T-helper 1 cell treated with Interleukin-12 subunit alpha and Interleukin-12 subunit beta and Interleukin-4 antibody, amounts not matched to agents 30 μg/mL and 1 μg/mL, for 36 hours (primary cell): ENCODE measurements around the gene NRCAM.

ENCODE experiments used
- H3K27ac Mint-ChIP-seq: one replicate; pipeline ENCODE4 v1.8.0; 2021; ENCODE audit warnings: mild to moderate bottlenecking, mixed read lengths
- H3K27me3 Mint-ChIP-seq: one replicate; pipeline ENCODE4 v1.8.0; 2021; ENCODE audit warnings: low read depth, mixed read lengths
- H3K36me3 Mint-ChIP-seq: one replicate; pipeline ENCODE4 v1.8.0; 2021; ENCODE audit warnings: low read depth, mixed read lengths
- H3K4me1 Mint-ChIP-seq: one replicate; pipeline ENCODE4 v1.8.0; 2021; ENCODE audit warnings: low read depth, mixed read lengths
- H3K4me3 Mint-ChIP-seq: one replicate; pipeline ENCODE4 v1.8.0; 2021; ENCODE audit warnings: mild to moderate bottlenecking, moderate library complexity, mixed read lengths
- H3K9me3 Mint-ChIP-seq: one replicate; pipeline ENCODE4 v1.8.0; 2021; ENCODE audit warnings: mixed read lengths

NRCAM gene

DNA sequence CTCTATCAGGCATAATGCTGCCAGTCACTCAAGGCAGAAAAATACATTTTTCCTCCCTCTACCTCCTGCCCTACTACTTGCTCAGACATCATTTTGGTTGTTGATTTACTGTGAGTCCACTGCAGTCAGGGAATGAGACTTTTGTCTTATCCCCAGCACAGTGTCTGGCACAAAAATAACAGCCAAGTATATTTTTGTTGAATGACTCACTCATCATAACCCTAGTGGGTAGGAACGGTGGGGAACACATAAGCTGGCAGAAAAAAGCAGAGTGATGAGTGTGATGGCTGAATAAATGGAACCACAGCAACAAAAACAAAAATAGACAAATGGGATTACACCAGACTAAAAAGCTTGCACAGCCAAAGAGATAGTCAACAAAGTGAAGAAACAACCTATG is 260.2 kb downstream of the NRCAM start:
- no peaks in the 10 kb centered on the region for H3K9me3 Mint-ChIP-seq
- H3K4me1 Mint-ChIP-seq: no peaks in the 10 kb centered on the region
- no peaks in the 10 kb centered on the region for H3K36me3 Mint-ChIP-seq
- no peak overlapping the region for H3K4me3 Mint-ChIP-seq
- H3K27ac Mint-ChIP-seq: no peak overlapping the region
- H3K27me3 Mint-ChIP-seq: no peaks in the 10 kb centered on the region

- no peak overlapping the region for H3K27ac Mint-ChIP-seq
- no peaks in the 10 kb centered on the region for H3K36me3 Mint-ChIP-seq
- no peak overlapping the region for H3K4me3 Mint-ChIP-seq
- no peaks in the 10 kb centered on the region for H3K4me1 Mint-ChIP-seq
- H3K27me3 Mint-ChIP-seq: no peaks in the 10 kb centered on the region
- H3K9me3 Mint-ChIP-seq: peaks cover 2% of the 10 kb centered on the region
These were observed 262.4 kb downstream of the NRCAM start for GRCh38 chr7:108193594-108194498.

DNA sequence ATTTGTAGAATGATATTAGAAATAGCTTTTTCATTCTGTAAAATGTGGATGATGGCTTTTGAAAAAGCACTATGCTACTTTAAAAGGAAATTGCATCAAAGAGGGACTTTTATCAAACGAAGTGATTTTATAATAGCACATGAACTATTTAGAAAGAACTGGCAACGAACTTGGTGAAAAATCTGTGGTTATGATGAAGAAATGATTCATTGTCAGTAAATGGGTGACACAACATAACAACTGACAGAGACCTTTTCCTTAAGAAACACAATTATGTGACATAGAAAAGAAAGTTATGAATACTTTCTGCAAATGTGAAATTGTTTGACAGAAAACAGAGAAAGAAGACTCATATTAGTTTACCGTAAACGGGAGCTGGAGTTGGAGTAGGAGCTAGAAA is 265.3 kb downstream of the NRCAM start:
- H3K9me3 Mint-ChIP-seq: peaks cover 7% of the 10 kb centered on the region
- no peaks in the 10 kb centered on the region for H3K36me3 Mint-ChIP-seq
- H3K4me3 Mint-ChIP-seq: no peak overlapping the region
- no peaks in the 10 kb centered on the region for H3K27me3 Mint-ChIP-seq
- no peak overlapping the region for H3K27ac Mint-ChIP-seq
- no peaks in the 10 kb centered on the region for H3K4me1 Mint-ChIP-seq

GRCh38 chr7:108189733-108190388 is 266.4 kb downstream of the NRCAM start:
- peaks cover 7% of the 10 kb centered on the region for H3K9me3 Mint-ChIP-seq
- no peaks in the 10 kb centered on the region for H3K36me3 Mint-ChIP-seq
- no peak overlapping the region for H3K27ac Mint-ChIP-seq
- no peaks in the 10 kb centered on the region for H3K4me1 Mint-ChIP-seq
- no peak overlapping the region for H3K4me3 Mint-ChIP-seq
- H3K27me3 Mint-ChIP-seq: no peaks in the 10 kb centered on the region

DNA sequence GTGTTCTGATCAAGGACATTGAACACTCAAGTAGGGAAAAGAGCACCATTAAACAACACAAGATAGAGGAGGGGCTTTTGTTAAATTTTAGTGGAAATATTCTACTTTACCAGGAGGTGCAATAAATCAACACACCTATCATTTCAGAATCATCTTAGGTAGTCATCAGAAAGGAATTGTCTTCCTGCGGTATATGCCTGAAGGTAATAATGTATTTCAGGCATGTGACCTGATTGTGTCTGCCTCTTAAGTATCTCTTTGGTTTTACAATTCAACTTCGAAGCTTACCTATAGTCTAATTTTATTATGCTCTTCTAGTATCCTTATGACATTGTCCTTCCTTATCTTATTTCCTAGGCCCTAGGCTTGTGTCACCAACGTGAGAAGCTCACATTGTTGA is 267.5 kb downstream of the NRCAM start:
- Mint-ChIP-seq H3K4me1 (no peaks in the 10 kb centered on the region), H3K9me3 (peaks cover 7% of the 10 kb centered on the region), H3K27me3 (no peaks in the 10 kb centered on the region), H3K36me3 (no peaks in the 10 kb centered on the region), H3K4me3 (no peak overlapping the region), H3K27ac (no peak overlapping the region)

DNA sequence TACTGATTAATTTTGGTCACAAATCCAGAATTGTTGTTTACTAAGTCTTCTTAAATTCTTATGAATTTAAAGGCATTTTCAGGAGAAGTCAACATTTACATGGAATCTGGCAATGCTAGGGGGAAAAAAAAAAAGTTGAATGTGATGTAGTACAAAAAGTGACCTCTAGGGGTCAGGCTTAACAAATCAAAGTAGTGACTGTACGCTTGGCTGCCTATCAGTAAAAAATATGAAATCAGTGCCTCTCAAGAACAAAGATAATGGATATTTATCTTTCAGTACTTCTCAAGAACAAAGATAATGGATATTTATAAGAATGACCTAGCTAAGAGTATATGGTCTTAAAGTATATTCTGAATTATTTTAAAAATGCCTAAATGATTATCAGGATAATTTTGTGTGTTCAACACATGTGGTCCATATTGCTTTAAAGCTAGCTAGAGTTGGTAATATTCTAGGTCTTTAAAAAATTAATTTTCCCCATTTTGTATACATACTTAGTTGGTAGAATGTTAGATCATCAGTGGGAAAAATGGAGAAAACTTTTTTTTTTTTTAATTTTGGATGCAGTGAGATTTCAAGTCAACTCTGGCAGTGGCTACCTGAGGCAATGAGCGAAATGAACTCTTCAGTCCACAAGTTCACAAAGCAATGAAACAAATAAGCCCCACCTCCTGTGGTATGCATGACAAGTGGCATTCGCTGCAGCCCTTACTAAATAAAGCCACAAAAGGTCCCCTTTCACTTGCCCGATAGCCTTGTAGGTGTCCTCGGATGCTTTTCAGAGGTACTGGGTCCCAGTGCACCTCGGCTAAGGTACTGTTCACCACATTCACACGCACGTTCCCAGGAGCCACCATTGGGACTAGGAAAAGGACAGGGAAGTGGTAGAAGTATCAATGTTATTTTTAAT is 274.9 kb downstream of the NRCAM start:
- no peaks in the 10 kb centered on the region for H3K36me3 Mint-ChIP-seq
- H3K27me3 Mint-ChIP-seq: no peaks in the 10 kb centered on the region
- H3K9me3 Mint-ChIP-seq: no peaks in the 10 kb centered on the region
- H3K4me1 Mint-ChIP-seq: no peaks in the 10 kb centered on the region
- no peak overlapping the region for H3K4me3 Mint-ChIP-seq
- H3K27ac Mint-ChIP-seq: no peak overlapping the region

DNA sequence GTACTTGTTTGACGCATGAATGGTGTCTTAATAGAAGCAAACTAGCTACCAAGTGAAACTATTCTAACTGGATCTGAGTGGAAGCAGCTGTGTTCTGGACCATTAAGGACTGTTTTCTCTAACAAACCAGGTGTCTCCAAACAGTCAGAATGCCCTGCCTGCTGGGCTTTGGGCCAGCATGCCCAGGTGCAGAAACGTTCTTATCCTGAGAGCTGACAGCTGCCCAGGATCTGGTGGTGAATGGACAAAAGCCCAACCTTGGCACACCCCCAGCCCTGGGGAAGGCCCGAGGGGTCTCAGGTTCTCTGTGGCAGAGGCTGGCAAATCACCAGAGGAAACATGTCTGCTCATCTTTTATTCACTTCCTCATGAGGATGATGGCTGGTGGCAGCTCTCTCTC is 277.8 kb downstream of the NRCAM start:
- H3K4me1 Mint-ChIP-seq: no peaks in the 10 kb centered on the region
- no peak overlapping the region for H3K27ac Mint-ChIP-seq
- H3K36me3 Mint-ChIP-seq: no peaks in the 10 kb centered on the region
- no peak overlapping the region for H3K4me3 Mint-ChIP-seq
- H3K9me3 Mint-ChIP-seq: no peaks in the 10 kb centered on the region
- peaks cover 6% of the 10 kb centered on the region for H3K27me3 Mint-ChIP-seq

- no peaks in the 10 kb centered on the region for H3K9me3 Mint-ChIP-seq
- no peaks in the 10 kb centered on the region for H3K36me3 Mint-ChIP-seq
- no peak overlapping the region for H3K27ac Mint-ChIP-seq
- H3K27me3 Mint-ChIP-seq: peaks cover 6% of the 10 kb centered on the region
- H3K4me1 Mint-ChIP-seq: no peaks in the 10 kb centered on the region
- no peak overlapping the region for H3K4me3 Mint-ChIP-seq
These were observed 285.1 kb downstream of the NRCAM start for GRCh38 chr7:108171164-108171563.

DNA sequence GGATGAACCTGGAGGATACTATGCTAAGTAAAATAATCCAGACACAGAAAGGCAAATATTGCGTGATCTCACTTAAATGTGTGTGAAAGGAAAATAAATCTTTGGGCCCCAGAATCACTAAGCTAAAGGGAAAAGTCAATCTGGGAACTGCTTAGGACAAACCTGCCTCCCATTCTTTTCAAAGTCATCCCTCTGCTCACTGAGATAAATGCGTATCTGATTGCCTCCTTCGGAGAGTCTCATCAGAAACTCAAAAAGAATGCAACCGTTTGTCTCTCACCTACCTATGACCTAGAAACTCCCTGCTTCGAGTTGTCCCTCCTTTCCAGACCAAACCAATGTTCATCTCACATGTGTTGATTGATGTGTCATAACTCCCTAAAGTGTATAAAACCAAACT is 286.0 kb downstream of the NRCAM start:
- no peak overlapping the region for H3K27ac Mint-ChIP-seq
- H3K4me3 Mint-ChIP-seq: no peak overlapping the region
- H3K4me1 Mint-ChIP-seq: no peaks in the 10 kb centered on the region
- H3K36me3 Mint-ChIP-seq: no peaks in the 10 kb centered on the region
- peaks cover 6% of the 10 kb centered on the region for H3K27me3 Mint-ChIP-seq
- no peaks in the 10 kb centered on the region for H3K9me3 Mint-ChIP-seq

DNA sequence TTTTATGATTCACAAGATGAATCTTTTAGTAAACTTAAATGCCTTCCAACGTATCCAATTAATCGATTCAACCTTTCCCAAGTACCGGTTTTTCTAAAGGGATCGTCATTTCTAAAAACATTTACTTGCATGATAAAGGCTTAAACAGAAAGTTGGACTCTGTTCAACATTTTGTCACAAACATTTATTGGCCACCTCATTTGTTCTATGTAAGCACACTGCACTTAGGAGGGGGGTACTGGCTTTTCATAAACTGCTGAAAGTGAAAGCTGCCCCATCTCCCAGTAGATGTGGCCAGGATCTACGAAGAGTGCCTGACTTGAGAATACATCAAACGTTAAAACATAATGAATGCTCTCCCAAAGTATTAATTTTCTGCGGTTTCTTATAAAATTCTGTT is 288.8 kb downstream of the NRCAM start:
- Mint-ChIP-seq H3K4me3 (no peak overlapping the region), H3K4me1 (no peaks in the 10 kb centered on the region), H3K27me3 (no peaks in the 10 kb centered on the region), H3K27ac (no peak overlapping the region), H3K9me3 (no peaks in the 10 kb centered on the region), H3K36me3 (no peaks in the 10 kb centered on the region)

DNA sequence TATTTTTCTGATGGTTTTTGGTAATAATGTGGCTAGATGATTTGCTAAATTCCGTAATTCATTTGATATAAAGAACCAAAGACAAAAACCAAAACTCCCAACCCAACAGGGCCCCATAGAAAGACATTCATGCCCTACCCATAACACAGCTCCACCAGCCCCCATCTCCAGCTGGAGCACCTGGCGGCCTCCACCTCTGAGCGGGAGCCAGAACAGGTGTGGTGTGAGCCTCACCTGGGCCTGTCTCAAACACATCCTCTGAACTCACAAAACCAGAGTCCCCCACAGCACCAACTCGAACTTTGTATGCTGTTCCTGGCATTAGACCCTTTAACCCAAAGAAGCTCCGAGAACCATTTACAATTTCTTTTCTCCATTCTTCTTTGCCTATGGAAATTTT is 289.5 kb downstream of the NRCAM start:
- Mint-ChIP-seq H3K36me3 (no peaks in the 10 kb centered on the region), H3K27me3 (peaks cover under 1% of the 10 kb centered on the region), H3K4me1 (no peaks in the 10 kb centered on the region), H3K9me3 (no peaks in the 10 kb centered on the region), H3K4me3 (no peak overlapping the region), H3K27ac (no peak overlapping the region)

DNA sequence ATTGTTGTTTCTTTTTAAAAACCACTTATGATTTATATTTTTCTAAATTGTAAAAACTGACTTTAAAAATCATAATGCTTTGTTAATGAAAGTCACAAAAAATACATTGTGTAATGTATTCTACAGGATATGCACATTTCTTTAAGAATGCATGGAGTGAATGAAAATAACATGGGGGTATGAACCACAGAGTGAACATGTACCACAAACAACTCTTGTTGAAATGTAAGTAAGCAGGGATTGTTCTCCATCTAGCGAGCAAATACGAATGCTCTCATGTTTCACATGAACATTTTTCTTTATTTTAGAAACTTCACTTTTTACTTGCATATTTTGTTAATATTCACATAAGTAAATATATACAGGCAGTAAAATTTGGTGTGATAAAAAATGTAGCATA is 290.5 kb downstream of the NRCAM start:
- no peaks in the 10 kb centered on the region for H3K4me1 Mint-ChIP-seq
- no peak overlapping the region for H3K4me3 Mint-ChIP-seq
- no peak overlapping the region for H3K27ac Mint-ChIP-seq
- peaks cover 4% of the 10 kb centered on the region for H3K27me3 Mint-ChIP-seq
- H3K9me3 Mint-ChIP-seq: no peaks in the 10 kb centered on the region
- H3K36me3 Mint-ChIP-seq: no peaks in the 10 kb centered on the region

DNA sequence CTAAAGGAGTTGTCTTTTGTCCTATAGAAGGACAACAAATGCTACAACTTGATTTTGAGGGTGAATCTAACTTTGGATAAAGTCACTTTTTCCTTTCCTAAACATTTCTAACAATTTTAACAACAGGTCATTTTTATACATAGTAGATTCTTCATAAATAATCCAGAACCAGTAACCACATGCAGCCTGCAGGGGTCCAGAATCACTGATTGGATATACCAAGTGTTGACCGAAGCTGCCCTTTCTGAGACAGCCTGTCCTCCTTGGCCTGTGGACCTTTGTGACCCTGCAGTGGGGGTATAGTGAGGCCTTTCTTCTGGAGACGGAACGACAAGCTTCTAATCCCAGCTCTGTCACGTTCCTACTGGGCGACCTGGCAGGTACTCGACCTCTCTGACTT is 291.3 kb downstream of the NRCAM start:
- H3K9me3 Mint-ChIP-seq: no peaks in the 10 kb centered on the region
- H3K27me3 Mint-ChIP-seq: peaks cover 4% of the 10 kb centered on the region
- H3K36me3 Mint-ChIP-seq: no peaks in the 10 kb centered on the region
- no peak overlapping the region for H3K27ac Mint-ChIP-seq
- H3K4me3 Mint-ChIP-seq: no peak overlapping the region
- no peaks in the 10 kb centered on the region for H3K4me1 Mint-ChIP-seq

DNA sequence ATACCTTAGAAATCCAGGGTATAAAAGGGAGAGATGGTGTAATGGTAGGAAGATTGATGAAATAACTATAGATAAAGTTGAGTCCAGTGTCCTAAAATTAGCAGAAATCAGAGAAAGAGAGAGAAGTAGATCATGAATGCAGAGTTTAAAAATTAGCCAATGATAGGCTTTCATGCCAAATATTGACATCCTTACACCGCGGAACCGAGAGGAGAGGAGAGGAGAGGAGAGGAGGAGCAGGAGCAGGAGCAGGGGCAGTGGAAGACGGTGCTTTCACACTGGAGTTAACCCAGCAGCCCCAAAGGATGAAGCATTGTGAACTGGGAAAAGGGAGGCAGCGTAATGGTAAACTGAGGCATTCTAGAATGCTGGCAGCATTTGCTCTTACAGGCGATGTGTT is 291.9 kb downstream of the NRCAM start:
- peaks cover 4% of the 10 kb centered on the region for H3K27me3 Mint-ChIP-seq
- H3K4me3 Mint-ChIP-seq: no peak overlapping the region
- no peaks in the 10 kb centered on the region for H3K4me1 Mint-ChIP-seq
- no peaks in the 10 kb centered on the region for H3K36me3 Mint-ChIP-seq
- H3K27ac Mint-ChIP-seq: no peak overlapping the region
- H3K9me3 Mint-ChIP-seq: no peaks in the 10 kb centered on the region
